HG03280 (cell line): Measurements from ENCODE around the gene PPP2R5D.
A peak's percentile ranks its signal among the peaks of the same experiment; 100 is the strongest.

Experiments used
- ATAC-seq: cut with Tn5 transposase; IDR thresholded peaks from one replicate; pipeline ENCODE4 v1.9.1; 2021; ENCODE audit warnings: mild to moderate bottlenecking, moderate library complexity; ENCODE audit not compliant: unreplicated experiment

The PPP2R5D gene

DNA sequence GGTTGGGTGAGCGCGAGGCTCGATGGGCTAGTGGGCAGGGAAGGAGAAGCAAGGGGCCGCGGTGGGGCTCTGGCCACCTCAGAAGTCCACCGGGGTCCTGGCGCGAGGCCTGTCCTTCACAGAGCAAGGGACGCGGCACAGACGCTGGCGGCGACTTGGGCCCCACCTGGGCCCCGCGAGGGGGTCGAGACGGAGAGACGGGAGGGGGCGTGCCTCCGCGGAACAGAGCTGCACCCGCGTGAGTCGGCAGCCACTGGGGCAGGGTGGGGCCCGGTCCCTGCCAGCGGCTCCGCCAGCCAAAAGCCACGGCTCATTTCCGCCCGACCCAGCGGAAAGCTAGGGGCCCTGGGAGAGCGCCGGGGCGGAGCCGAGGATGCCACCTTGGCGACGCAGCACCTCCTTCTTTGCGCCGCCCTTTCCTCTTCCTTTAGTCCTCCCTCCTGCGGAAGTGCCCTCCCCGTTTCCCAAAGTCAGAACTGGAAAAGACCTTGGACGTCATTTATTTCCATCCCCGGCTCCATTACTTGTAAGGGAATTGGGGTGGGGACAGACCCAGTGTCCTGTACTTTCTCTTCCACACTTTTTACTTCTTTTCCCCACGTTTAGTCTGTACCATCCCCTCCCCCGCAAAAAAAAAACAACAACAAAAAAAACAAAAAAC, 69.3 kb downstream of the PPP2R5D start, which contains the start of gene CUL7:
Gene CUL7, minus strand, starts transcription at position 307 of the 661 bp plus-strand sequence. CDS start 1,063 bp downstream, outside the sequence.
- ATAC-seq = peak; percentile 68

DNA sequence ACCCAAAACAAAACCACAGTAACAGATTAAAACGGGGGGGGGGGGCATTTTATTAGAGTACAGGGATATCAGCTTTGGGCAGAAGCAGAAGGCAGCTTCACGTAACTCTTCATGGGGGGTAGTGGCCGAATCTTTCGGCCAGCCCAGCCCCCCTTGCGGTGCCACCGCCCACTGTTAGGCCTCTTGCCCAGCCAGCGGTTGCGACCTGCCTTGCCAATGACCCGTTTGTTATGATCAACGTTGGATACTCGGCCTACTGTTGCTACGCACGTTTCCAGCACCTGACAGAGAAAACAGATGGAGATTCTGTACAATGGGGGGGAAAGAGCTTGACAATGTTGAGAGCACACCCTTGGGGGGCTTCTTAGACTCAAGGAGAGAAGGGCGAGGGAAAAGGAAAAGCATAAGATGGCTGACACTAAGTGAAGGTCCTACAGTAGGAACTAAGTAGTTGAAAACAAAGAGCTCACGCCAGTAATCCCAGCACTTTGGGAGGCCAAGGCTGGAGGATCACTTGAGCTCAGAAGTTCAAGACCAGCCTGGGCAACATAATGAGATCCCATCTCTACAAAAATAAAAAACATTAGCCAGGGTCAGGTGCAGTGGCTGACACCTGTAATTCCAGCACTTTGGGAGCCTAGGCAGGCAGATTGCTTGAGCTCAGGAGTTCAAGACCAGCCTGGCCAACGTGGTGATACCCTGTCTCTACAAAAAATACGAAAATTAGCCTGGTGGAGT, 70.0 kb downstream of the PPP2R5D start:
- ATAC-seq = no peak

DNA sequence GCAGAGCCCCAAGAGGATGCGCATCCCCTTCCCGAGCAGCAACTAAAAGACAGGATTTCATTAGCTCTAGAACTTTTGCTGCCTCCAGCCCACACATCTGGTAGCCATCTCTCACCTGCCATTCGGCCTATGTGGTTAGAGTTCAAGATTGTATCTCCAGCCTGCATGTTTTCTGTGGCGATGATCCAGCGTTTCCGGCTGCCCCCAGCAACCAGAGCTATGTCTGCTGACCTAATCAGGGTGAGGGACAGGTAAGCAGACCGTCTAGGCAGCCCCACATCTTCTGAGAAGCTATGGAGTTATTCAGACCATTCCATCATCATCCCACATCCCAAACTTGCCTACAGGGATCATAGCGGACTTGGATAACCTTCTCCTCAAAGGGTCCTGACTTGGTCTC, 71.6 kb downstream of the PPP2R5D start:
- ATAC-seq = no peak

DNA sequence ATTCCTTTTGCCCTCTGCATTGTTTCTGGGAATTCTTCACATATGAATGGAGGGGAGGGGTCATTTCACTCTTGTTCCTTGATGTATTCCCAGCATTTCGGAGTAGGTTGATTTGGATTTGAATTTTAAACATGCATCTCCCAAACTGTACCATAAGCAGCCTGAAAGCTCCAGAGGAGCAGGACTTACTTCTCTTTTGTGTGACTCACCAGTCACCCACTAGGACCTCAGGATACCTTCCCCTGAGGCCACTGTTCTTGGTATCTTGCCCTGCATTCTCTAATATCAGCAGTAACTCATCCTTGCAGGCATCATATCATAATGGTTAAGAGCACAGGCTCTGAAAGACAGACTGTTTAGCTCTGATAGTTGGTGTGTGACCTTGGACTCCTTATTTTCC, 74.2 kb downstream of the PPP2R5D start:
- ATAC-seq = no peak

DNA sequence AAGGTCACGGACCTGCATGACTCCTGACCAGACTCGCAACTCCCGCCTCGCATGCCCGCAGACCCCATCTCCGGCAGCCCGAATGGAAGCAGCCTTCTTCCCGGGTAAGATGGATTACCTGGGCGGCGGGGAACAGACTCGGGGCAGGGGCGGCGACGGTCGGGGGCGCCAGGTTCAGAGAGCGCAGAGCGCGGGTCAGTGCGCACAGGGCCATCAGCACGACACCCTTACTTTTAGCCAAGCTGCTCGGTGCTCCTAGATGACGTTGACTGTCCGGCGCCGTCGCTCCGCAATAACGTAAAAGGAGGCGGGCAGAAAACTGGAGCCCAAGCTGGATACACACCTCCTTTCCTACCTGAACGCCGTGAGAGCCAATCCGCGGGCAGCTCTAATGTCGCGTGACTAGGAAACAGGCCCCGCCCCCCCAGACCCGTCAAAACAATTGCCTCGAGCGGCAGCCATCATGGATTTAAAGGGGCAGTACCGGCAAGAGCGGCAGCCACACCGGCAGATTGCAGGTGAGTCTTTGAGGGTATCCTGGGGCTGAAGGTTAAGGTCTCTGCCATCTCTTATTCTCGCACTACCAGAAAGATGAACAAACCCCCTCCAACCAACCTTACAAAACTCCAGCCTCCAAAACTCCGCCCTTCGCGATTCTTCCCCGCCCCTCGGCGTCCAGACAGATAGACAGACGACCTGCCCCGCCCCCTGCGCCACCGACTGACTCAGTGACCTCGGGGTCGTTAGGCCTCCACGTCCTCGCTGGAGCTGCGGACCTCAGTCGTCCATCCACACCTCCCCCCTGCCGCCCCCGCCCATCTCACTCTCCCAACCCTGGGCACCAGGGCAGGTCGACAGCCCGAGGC, 75.0 kb downstream of the PPP2R5D start, which contains the start of the genes KLC4 and MRPL2:
Gene KLC4, plus strand, starts transcription at position 464 of the 866 bp plus-strand sequence. CDS start 1,705 bp downstream, outside the sequence.
Gene MRPL2, minus strand, starts transcription at position 267 of the 866 bp plus-strand sequence. Its CDS starts 53 bp downstream, at position 214.
- peak; percentile 88 for ATAC-seq

DNA sequence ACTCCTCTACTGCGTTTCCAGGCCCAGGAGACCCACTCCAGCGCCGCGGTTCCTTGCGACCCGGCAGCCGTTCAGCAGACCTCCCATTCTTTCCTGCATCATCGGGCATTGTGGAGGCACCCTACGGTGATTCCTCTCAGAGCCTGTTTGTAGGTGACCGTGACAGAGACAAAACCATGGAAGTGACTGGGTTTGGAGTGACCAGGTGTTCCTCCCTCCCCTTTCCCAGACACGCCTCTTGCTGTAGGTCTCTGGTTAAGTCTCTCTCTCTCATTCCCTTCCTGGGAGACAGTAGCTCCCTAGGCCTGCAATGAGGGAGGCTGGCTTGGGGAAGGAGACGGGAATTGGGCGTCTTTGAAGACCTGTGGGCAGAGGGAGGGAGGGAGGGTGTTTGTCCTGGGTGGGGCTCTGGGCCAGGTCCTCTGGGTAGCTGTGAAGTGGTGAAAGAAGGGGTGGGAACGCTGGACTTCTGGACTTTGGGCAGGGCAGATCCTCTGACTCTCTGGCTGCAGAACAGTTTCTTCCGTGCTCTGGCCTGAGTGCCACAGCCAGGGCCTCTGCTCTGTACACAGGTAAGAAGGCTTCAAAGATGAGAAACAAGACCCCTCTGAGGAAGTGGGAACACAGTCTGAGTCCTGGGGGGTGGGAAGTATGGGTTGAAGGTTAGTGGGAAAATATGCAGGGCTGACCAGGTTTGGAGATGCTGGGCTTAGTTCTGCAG, 75.8 kb downstream of the PPP2R5D start:
- no peak for ATAC-seq

DNA sequence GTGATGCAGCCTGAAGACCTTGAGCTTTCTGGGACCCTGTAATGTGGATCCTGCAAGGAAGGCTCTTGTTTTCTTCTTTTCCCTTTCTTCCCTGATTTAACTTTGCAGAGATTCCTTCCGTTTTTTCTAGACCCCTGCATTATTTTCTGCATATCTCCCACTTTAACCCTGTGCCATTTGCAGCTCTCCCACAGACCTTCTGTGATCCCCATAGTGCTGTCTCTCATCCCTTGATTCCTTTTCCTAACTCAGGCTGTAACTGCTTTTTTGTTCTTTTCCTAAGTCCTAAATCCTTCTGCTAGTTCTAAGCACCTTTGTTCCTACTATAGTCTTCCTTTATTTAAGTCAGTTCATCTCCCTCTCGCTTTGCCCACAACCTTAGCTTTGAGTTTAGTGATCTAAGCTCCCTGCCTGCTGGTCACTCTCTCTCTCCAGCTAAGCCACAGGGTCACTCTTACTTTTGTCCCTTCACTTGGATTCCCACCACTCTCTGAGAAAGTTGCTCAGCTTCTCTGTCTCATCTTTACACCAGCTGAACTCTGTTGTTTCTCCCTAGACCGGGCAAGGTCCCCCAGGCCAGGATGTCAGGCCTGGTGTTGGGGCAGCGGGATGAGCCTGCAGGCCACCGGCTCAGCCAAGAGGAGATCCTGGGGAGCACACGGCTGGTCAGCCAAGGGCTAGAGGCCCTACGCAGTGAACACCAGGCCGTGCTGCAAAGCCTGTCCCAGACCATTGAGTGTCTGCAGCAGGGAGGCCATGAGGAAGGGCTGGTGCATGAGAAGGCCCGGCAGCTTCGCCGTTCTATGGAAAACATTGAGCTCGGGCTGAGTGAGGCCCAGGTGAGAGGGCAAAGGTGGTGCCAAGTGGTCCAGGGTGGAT, 76.6 kb downstream of the PPP2R5D start:
- no peak for ATAC-seq

DNA sequence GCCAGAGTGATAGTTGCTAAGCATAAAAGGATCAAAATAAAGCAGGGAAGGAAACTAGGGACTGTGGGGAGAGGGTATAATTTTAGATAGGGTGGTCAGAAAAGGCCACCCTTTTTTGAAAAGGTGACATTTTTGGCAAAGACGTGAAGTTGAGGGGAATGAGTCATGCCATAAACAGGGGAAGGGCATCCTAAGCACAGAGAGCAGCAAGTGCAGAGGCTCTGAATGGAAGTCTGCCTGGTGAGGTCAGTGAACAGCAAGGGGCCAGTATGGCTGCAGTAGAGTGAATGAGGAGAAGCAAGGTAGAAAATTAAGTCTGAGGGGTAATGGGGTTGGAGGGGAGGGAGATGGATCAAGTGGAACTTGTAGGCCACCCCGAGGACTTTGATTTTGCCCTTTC, 77.5 kb downstream of the PPP2R5D start:
- no peak for ATAC-seq
